Activated naive CD4-positive, alpha-beta T cell treated with anti-CD3 and anti-CD28 coated beads for 36 hours (primary cell): ENCODE data around the gene CPOX. TPM values are rescaled to one million over a fixed set of nuclear protein-coding genes. Genes with fewer than 3 reads are reported as not detected.

Experiments
- CTCF ChIA-PET: fragments of 350-600 bp; sonication (Branson Sonifier 250); formaldehyde crosslinking; loops from one replicate; lab custom pipeline; 2021; ENCODE audit warnings: antibody characterized with exemption; lab: Charles Lee
- DNase-seq: peaks from one replicate; pipeline ENCODE4 v3.0.0-alpha.2; 2020
- H3K27ac Mint-ChIP-seq: one replicate; pipeline ENCODE4 v1.8.0; 2021; ENCODE audit warnings: mild to moderate bottlenecking, mixed read lengths
- H3K27me3 Mint-ChIP-seq: one replicate; pipeline ENCODE4 v1.8.0; 2021; ENCODE audit warnings: low read depth, mixed read lengths
- H3K36me3 Mint-ChIP-seq: one replicate; pipeline ENCODE4 v1.8.0; 2021; ENCODE audit warnings: low read depth, mixed read lengths
- H3K4me1 Mint-ChIP-seq: one replicate; pipeline ENCODE4 v1.8.0; 2021; ENCODE audit warnings: low read depth, mixed read lengths
- H3K4me3 Mint-ChIP-seq: one replicate; pipeline ENCODE4 v1.8.0; 2021; ENCODE audit warnings: mild to moderate bottlenecking, moderate library complexity, mixed read lengths
- H3K9me3 Mint-ChIP-seq: one replicate; pipeline ENCODE4 v1.8.0; 2021; ENCODE audit warnings: mixed read lengths
- intact Hi-C: fragments of 100-400 bp; cut with micrococcal nuclease; formaldehyde crosslinking; loops from one replicate; pipeline ENCODE4 v1.15.1; 2023
- total RNA-seq, 2 experiments: library from RNA; stranded (reverse); gene quantifications; one replicate each; pipeline ENCODE4 v1.2.3, GENCODE V29; 2021

Gene CPOX
- total RNA-seq, 2 experiments from 2014 or later = 22.0 to 22.3 TPM

DNA sequence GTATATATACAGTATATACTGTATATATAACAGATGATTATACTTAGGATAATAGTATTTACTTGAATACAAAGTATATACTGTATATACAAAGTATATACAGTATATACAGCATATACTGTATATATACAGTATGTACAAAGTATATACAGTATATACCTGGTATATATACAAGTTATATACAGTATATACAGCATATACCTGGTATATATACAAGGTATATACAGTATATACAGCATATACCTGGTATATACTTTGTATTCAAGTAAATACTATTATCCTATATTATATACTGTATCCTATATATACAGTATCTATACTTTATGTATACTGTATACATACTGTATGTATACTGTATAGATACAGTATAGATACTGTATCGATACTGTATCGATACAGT is 14.6 kb upstream of the CPOX start:
- CTCF ChIA-PET = no interaction called here
- no peak overlapping the region for H3K4me3 Mint-ChIP-seq
- H3K27me3 Mint-ChIP-seq = peaks cover 10% of the 10 kb centered on the region
- H3K27ac Mint-ChIP-seq = no peak overlapping the region
- no peaks in the 10 kb centered on the region for H3K4me1 Mint-ChIP-seq
- DNase-seq = no peak
- H3K36me3 Mint-ChIP-seq = no peaks in the 10 kb centered on the region
- intact Hi-C loops = no loop called here
- peaks cover 4% of the 10 kb centered on the region for H3K9me3 Mint-ChIP-seq

GRCh38 chr3:98603580-98603979 is 10.2 kb upstream of the CPOX start:
- no peak for DNase-seq
- intact Hi-C loops = loop anchor here (5.0 kb wide), 2 partner anchors 389 to 569 kb away; no protein-coding TSS in a partner anchor
- Mint-ChIP-seq H3K9me3 (peaks cover 2% of the 10 kb centered on the region), H3K4me3 (no peak overlapping the region), H3K27me3 (peaks cover 10% of the 10 kb centered on the region), H3K4me1 (no peaks in the 10 kb centered on the region), H3K27ac (no peak overlapping the region), H3K36me3 (no peaks in the 10 kb centered on the region)
- CTCF ChIA-PET = interaction anchor here (0.7 to 5.0 kb wide), 6 partner anchors 10 to 210 kb away, joined by 3 to 73 read pairs (median 8); partner anchors contain the start of gene CPOX

DNA sequence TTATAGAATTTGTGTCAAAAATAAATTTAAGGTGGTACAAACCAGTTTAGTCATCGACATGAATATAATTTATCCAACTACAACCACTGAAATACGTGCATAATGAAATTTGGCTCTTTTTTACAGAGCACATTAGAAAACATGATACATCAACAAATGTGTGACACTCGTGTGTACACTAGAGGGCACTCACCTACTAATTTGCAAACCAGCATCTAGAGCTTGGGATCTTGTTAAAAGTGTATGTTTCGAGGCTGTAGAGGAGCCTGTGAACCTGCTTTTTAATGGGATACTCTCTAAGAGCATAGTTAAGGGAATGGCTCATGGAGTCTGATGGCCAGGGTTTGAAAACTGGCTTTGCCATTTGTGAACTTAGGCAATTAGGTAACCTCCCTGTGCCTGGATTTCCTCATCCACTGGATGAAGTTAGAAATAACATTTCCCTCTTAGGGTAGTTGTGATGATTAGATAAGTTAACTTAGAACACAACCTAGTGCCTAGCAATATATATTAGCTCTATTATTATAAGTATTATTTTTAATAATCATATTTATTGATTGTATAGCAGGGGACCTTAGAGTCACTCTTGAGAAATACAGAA is 8.8 kb upstream of the CPOX start:
- peak; percentile 50 for DNase-seq
- intact Hi-C loops = loop anchor here (1.0 to 5.0 kb wide), 5 partner anchors 55 to 570 kb away; no protein-coding TSS in a partner anchor
- H3K27me3 Mint-ChIP-seq = peaks cover 8% of the 10 kb centered on the region
- CTCF ChIA-PET = interaction anchor here (0.5 to 5.0 kb wide), 18 partner anchors 9 to 1152 kb away, joined by 3 to 73 read pairs (median 4); partner anchors contain the start of genes CPOX and DCBLD2
- no peaks in the 10 kb centered on the region for H3K4me1 Mint-ChIP-seq
- H3K27ac Mint-ChIP-seq = no peak overlapping the region
- no peaks in the 10 kb centered on the region for H3K36me3 Mint-ChIP-seq
- no peak overlapping the region for H3K4me3 Mint-ChIP-seq
- H3K9me3 Mint-ChIP-seq = peaks cover 2% of the 10 kb centered on the region

- H3K27me3 Mint-ChIP-seq = peaks cover 8% of the 10 kb centered on the region
- H3K9me3 Mint-ChIP-seq = peaks cover 2% of the 10 kb centered on the region
- no peak overlapping the region for H3K4me3 Mint-ChIP-seq
- CTCF ChIA-PET = interaction anchor here (0.6 to 5.0 kb wide), 6 partner anchors 8 to 263 kb away, joined by 3 to 73 read pairs (median 9); partner anchors contain the start of gene CPOX
- intact Hi-C loops = loop anchor here (5.0 kb wide), 2 partner anchors 391 to 571 kb away; no protein-coding TSS in a partner anchor
- H3K36me3 Mint-ChIP-seq = no peaks in the 10 kb centered on the region
- no peak overlapping the region for H3K27ac Mint-ChIP-seq
- DNase-seq = no peak
- no peaks in the 10 kb centered on the region for H3K4me1 Mint-ChIP-seq
Measured at GRCh38 chr3:98601180-98601579, 7.8 kb upstream of the CPOX start.

DNA sequence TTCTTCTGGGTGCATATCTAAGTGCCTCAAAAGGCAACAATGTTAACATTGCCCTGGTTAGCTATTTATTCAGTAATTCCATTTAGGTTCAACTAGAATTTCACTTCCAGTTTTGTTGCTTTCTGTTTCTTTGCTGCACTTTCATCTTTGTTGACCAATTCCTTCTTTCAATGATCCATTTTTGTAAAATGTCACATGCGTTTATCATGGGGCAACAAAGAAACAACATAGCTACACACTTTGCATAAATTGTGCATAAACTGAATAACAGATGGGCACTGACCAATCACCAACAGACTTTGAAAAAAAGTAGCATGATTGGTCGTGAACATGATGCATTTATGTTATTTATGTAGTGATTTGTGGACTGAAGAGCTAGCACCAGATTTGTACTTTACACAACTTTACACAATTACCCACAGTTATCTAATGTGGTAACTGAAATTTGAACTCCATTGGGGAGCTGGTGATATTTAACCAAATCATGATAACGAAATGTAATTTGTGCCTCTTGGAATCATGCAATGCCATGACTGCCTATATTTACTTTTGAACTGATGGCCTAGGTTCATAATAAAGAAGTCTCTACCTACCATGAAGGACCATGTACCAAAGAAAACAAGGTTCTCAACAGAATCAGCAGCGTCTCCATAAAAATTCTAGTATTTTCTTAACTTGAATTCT is 7.1 kb upstream of the CPOX start:
- Mint-ChIP-seq H3K4me1 (no peaks in the 10 kb centered on the region), H3K36me3 (no peaks in the 10 kb centered on the region), H3K27ac (no peak overlapping the region), H3K9me3 (peaks cover 2% of the 10 kb centered on the region), H3K27me3 (peaks cover 8% of the 10 kb centered on the region), H3K4me3 (no peak overlapping the region)
- CTCF ChIA-PET = interaction anchor here (0.6 to 5.0 kb wide), 6 partner anchors 9 to 504 kb away, joined by 3 to 73 read pairs (median 4); no protein-coding TSS in a partner anchor
- intact Hi-C loops = loop anchor here (5.0 kb wide), 2 partner anchors 392 to 572 kb away; no protein-coding TSS in a partner anchor
- DNase-seq = no peak

- H3K9me3 Mint-ChIP-seq = peaks cover 2% of the 10 kb centered on the region
- CTCF ChIA-PET = interaction anchor here (0.6 to 5.0 kb wide), 3 partner anchors 214 to 504 kb away, joined by 3 to 73 read pairs (median 3); no protein-coding TSS in a partner anchor
- H3K27me3 Mint-ChIP-seq = peaks cover 7% of the 10 kb centered on the region
- DNase-seq = no peak
- no peak overlapping the region for H3K4me3 Mint-ChIP-seq
- no peak overlapping the region for H3K27ac Mint-ChIP-seq
- H3K36me3 Mint-ChIP-seq = no peaks in the 10 kb centered on the region
- H3K4me1 Mint-ChIP-seq = no peaks in the 10 kb centered on the region
- intact Hi-C loops = loop anchor here (5.0 to 10.0 kb wide), 3 partner anchors 375 to 572 kb away; no protein-coding TSS in a partner anchor
Measured at GRCh38 chr3:98599647-98600411, 6.4 kb upstream of the CPOX start.

DNA sequence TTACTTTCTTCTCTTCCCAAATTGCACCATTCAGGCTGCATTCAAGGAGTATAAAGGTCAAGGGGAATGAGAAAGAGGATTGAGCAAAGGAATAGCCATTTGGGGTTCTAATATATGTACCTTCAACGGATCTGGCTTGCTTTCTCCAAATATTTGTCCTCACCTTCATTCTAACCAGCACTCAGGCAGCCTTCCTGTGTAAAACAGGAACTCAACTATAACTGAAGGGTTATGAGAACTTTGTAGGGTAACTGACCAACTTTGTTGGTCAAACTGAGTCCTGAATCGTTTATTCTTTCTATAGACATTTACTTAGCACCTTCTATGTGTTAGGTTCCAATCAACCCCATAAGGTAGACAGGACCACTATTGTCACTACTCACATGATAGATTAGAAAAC is 5.1 kb upstream of the CPOX start:
- CTCF ChIA-PET = interaction anchor here (0.6 to 4.0 kb wide), 5 partner anchors 14 to 577 kb away, joined by 3 to 25 read pairs (median 4); no protein-coding TSS in a partner anchor
- Mint-ChIP-seq H3K9me3 (no peaks in the 10 kb centered on the region), H3K4me3 (no peak overlapping the region), H3K27me3 (no peaks in the 10 kb centered on the region), H3K4me1 (peaks cover 5% of the 10 kb centered on the region), H3K36me3 (no peaks in the 10 kb centered on the region), H3K27ac (no peak overlapping the region)
- DNase-seq = no peak
- intact Hi-C loops = loop anchor here (10.0 kb wide), 1 partner anchor 376 kb away; no protein-coding TSS in a partner anchor

DNA sequence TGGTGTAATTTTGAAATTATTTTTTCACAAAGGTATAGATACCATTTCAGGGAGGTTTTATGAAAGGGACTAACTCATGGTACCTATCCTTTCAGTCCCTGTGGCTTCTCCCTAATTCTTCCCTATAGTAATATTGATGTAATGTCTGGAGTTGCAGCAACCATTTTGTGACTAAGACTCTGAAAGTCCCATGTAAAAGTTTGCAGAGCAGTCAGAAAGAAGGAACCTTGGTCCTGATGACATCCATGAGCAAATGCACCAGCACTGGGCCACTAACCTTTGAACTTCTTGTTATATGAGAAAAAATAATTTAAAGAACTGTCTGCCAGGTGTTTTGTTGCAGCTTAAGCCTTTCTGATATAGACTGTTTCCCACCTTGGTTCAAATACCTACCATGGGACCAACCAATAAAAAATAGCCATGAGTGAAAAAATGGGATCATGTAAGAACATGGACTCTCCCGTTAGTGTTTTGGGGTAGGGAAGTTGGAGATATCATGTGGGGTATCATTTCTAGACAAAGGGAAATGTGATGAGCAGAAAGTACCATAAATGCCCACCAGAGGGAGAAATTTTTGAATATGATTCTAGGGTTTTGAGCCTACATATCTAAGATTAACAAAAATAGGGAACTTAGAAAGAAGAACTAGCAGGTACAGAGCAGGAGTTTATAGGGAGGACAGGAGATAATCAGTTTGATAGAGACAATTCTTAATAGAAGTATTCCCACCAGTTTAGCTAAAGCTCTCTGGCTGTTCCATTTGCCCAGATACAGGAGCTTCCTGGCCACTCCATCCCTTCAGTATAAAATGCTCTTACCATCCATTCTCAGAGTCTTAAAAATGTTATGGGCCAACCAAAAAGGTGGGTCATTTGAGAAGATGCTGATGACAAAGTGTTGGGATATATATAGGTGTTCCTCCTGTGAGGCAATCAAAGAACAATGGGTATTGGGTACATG is 3.4 kb upstream of the CPOX start:
- DNase-seq = no peak
- Mint-ChIP-seq H3K4me3 (no peak overlapping the region), H3K36me3 (no peaks in the 10 kb centered on the region), H3K27me3 (no peaks in the 10 kb centered on the region), H3K9me3 (no peaks in the 10 kb centered on the region), H3K27ac (no peak overlapping the region), H3K4me1 (peaks cover 12% of the 10 kb centered on the region)
- CTCF ChIA-PET = interaction anchor here (0.5 to 4.0 kb wide), 14 partner anchors 10 to 271 kb away, joined by 3 to 25 read pairs (median 4); no protein-coding TSS in a partner anchor
- intact Hi-C loops = loop anchor here (2.0 to 10.0 kb wide), 2 partner anchors 378 to 1156 kb away; no protein-coding TSS in a partner anchor

DNA sequence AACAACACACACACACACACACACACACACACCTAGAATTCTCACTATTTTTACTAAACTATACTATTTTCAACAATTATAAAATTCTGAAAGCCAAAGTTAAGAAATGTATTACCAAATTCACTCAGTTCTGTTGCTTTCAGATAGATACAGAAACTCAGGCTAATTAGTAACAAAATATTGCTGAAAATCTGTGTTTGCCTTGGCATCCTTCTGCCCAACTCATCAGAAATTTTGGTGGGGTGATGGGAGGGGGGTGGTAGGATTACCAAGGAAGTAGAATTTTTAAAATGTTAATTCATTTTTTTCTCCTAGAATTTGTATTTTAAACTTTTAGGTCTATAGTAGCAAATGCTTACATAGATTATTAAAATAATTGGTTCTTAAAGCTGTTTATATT is 2.7 kb upstream of the CPOX start:
- intact Hi-C loops = loop anchor here (2.0 to 10.0 kb wide), 2 partner anchors 379 to 1157 kb away; no protein-coding TSS in a partner anchor
- H3K4me3 Mint-ChIP-seq = no peak overlapping the region
- no peaks in the 10 kb centered on the region for H3K9me3 Mint-ChIP-seq
- peaks cover 2% of the 10 kb centered on the region for H3K36me3 Mint-ChIP-seq
- DNase-seq = no peak
- CTCF ChIA-PET = interaction anchor here (1.0 to 4.0 kb wide), 9 partner anchors 9 to 221 kb away, joined by 3 to 25 read pairs (median 5); no protein-coding TSS in a partner anchor
- H3K27ac Mint-ChIP-seq = no peak overlapping the region
- H3K27me3 Mint-ChIP-seq = no peaks in the 10 kb centered on the region
- H3K4me1 Mint-ChIP-seq = peaks cover 18% of the 10 kb centered on the region

- Mint-ChIP-seq H3K36me3 (peaks cover 8% of the 10 kb centered on the region), H3K4me3 (peak overlapping the region; percentile 3), H3K27ac (no peak overlapping the region), H3K9me3 (no peaks in the 10 kb centered on the region), H3K4me1 (peaks cover 24% of the 10 kb centered on the region), H3K27me3 (no peaks in the 10 kb centered on the region)
- no peak for DNase-seq
- intact Hi-C loops = loop anchor here (5.0 to 10.0 kb wide), 2 partner anchors 262 to 380 kb away; no protein-coding TSS in a partner anchor
- CTCF ChIA-PET = interaction anchor here (0.6 to 4.0 kb wide), 5 partner anchors 63 to 399 kb away, joined by 3 to 25 read pairs (median 4); partner anchors contain the start of gene CLDND1
Measured at GRCh38 chr3:98594628-98595324, 1.4 kb upstream of the CPOX start.
